ENCODE measurements around the gene STAB2.

Gene STAB2

DNA sequence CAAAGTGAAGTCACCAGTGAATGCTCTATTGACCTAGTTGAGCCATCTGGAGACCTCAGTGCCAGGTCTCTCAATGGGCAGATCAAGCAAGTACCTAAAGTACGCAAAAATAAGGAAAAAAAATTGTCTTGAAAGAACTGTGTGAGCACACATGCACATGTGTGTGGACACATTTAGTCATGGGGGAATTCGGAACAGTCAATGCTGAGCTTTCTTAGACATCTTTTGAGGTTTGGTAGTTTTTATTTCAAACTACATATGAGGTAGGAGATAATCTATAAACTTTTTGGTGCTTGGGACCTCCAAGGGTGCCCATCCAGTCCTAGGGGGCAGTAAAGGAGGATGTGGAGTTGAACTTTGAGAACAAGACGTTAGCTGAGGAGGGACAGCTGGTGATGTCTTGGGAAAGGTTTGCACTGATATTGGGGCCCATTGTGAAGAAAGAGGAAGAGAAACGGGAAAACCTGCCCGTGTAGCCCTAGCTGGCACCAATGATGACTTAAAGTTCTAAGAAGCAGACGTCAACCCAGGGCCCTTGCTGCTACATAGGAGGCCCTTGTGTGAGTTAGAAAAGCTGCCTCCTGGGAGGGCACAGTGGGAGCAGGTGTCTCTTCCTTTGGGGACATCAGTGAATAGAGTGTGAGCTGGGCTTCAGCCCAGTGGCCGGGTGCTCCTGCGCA, 129.6 kb downstream of the STAB2 start:
- TF ChIP-seq, protein P1, sequence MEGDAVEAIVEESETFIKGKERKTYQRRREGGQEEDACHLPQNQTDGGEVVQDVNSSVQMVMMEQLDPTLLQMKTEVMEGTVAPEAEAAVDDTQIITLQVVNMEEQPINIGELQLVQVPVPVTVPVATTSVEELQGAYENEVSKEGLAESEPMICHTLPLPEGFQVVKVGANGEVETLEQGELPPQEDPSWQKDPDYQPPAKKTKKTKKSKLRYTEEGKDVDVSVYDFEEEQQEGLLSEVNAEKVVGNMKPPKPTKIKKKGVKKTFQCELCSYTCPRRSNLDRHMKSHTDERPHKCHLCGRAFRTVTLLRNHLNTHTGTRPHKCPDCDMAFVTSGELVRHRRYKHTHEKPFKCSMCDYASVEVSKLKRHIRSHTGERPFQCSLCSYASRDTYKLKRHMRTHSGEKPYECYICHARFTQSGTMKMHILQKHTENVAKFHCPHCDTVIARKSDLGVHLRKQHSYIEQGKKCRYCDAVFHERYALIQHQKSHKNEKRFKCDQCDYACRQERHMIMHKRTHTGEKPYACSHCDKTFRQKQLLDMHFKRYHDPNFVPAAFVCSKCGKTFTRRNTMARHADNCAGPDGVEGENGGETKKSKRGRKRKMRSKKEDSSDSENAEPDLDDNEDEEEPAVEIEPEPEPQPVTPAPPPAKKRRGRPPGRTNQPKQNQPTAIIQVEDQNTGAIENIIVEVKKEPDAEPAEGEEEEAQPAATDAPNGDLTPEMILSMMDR (IDR thresholded peaks at IDR 0.05): no peak

GRCh38 chr12:103725398-103725797, 138.3 kb downstream of the STAB2 start:
- TF ChIP-seq, protein P1 (IDR thresholded peaks at IDR 0.05): no peak

DNA sequence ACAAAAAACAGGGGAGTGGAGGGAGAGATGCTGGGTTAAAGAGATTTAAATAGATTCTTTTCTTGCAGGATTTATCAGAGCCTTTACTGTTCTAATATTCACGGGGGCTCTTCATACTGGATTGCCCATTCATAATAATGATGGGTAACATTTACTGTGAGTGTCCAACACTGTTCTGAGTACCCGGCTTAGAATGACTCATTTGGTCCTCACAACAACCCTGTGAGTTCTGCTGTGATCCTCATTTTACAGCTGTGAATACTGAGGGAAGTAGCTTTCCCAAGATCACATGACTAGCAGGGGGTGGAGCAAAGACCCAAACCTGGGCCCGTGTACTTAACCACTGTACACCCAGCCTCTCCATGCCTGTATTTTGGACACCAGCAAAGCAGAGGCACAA, 140.6 kb downstream of the STAB2 start:
- TF ChIP-seq, protein P1 (IDR thresholded peaks at IDR 0.05): no peak

GRCh38 chr12:103728323-103728722, 141.2 kb downstream of the STAB2 start:
- TF ChIP-seq, protein P1 (IDR thresholded peaks at IDR 0.05): no peak

DNA sequence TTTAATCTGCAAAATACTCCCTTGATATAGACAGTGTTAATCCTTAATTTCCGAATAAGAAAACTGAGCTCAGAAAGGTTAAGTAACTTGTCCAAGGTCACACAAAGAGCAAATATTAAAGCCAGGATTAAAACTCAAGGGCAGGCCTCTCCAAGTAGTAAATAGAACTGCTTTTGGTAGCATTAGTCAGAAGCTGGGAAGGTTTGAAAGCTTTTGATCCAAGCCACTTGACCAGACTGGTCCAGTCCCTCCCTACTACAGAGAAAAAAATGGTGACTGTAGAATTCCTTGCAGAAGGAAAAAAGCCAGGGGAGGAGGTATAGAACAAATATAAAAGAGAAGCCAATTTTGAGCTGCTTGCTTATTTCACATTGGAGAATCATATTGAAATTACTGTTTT, 142.4 kb downstream of the STAB2 start:
- TF ChIP-seq, protein P1 (IDR thresholded peaks at IDR 0.05): no peak

DNA sequence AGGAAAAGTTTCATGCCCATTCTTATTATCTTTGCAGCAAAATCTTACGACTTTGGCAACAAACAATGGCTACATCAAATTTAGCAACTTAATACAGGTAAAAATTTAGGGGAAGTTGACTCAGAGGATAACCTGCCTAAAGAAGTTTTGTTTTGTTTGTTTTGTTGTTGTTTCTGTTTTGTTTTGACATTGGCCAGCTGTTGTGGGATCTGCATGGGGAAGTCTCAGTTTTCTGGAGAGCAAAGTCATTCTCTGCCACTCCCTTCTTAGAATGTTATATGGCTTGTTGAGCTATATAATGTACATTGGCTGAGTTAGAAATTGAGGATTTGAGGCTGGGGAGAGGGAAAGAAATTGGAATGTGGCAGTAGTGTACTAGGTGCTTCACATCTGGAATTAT, 144.5 kb downstream of the STAB2 start:
- TF ChIP-seq, protein P1 (IDR thresholded peaks at IDR 0.05): no peak

DNA sequence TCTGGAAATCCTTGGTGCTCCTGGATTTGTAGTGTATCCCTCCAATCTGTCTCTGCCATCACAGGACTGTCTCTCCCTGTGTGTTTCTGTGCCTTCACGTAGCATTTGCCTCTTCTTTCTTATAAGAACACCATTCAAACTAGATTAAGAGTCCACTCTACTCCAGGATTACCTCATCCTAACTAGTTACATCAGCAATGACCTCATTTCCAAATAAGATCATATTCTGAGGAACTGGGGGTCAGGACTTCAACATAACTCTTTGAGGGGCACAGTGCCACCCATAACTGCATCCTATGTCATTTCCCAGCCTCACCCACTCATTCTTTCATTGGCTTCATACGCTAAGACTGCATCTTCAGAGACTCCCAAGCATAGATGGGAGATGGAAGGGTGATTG, 147.8 kb downstream of the STAB2 start:
- TF ChIP-seq, protein P1 (IDR thresholded peaks at IDR 0.05): no peak

- TF ChIP-seq, protein P1 (IDR thresholded peaks at IDR 0.05): no peak
Observed at GRCh38 chr12:103735291-103735690, 148.2 kb downstream of the STAB2 start.

Measured in LNCAP (cell line).